Mesendoderm (in vitro differentiated cells): ENCODE results near the gene ZNF622.
"Not testable (repeated sequence)": the region's sequence is repeated elsewhere in the genome, so short reads cannot be mapped to it uniquely, and the experiment has no call there.

Source experiments
- DNase-seq: peaks from one replicate; pipeline ENCODE4 v3.0.0; 2013
- H2AK5ac ChIP-seq: 2 replicates; pipeline ENCODE4 v1.6.1; 2013; ENCODE audit warnings: low read length, inconsistent platforms
- H2BK120ac ChIP-seq: 2 replicates; pipeline ENCODE4 v1.6.1; 2013; ENCODE audit warnings: low read depth, mild to moderate bottlenecking, low read length, moderate library complexity, mixed read lengths
- H2BK15ac ChIP-seq: replicated peaks from 2 replicates; pipeline ENCODE4 v1.6.1; 2013; ENCODE audit warnings: low read depth, mild to moderate bottlenecking, moderate library complexity
- H2BK5ac ChIP-seq: 2 replicates; pipeline ENCODE4 v1.6.1; 2013; ENCODE audit warnings: low read length, inconsistent platforms
- H3K18ac ChIP-seq: 2 replicates; pipeline ENCODE4 v1.6.1; 2013; ENCODE audit warnings: mild to moderate bottlenecking, low read length, mixed read lengths
- H3K23ac ChIP-seq: one replicate; pipeline ENCODE4 v1.6.1; 2013; ENCODE audit warnings: low read length
- H3K27ac ChIP-seq: 2 replicates; pipeline ENCODE4 v1.5.1; 2013; ENCODE audit warnings: low read depth, mild to moderate bottlenecking, inconsistent platforms, low read length, moderate library complexity
- H3K27me3 ChIP-seq: 2 replicates; pipeline ENCODE4 v1.6.1; 2013; ENCODE audit warnings: low read length, control low read depth, mild to moderate bottlenecking, inconsistent platforms; ENCODE audit not compliant: insufficient read depth, poor library complexity
- H3K36me3 ChIP-seq: 2 replicates; pipeline ENCODE4 v1.6.1; 2013; ENCODE audit warnings: low read length, inconsistent platforms; ENCODE audit not compliant: control insufficient read depth, insufficient read depth
- H3K4ac ChIP-seq: one replicate; pipeline ENCODE4 v1.6.1; 2013; ENCODE audit warnings: low read depth, mild to moderate bottlenecking, low read length, moderate library complexity
- H3K4me1 ChIP-seq: 2 replicates; pipeline ENCODE4 v1.6.1; 2013; ENCODE audit warnings: low read depth, low read length, inconsistent platforms; ENCODE audit not compliant: control insufficient read depth
- H3K4me2 ChIP-seq: 2 replicates; pipeline ENCODE4 v1.6.1; 2013; ENCODE audit warnings: low read length
- H3K4me3 ChIP-seq: 2 replicates; pipeline ENCODE4 v1.5.1; 2013; ENCODE audit warnings: mild to moderate bottlenecking, low read length
- H3K56ac ChIP-seq: one replicate; pipeline ENCODE4 v1.6.1; 2013; ENCODE audit warnings: low read length
- H3K79me1 ChIP-seq: 2 replicates; pipeline ENCODE4 v1.6.1; 2013; ENCODE audit warnings: low read length, inconsistent platforms
- H3K79me2 ChIP-seq: 2 replicates; pipeline ENCODE4 v1.6.1; 2013; ENCODE audit warnings: mild to moderate bottlenecking, low read length; ENCODE audit not compliant: control insufficient read depth, insufficient read depth
- H3K9ac ChIP-seq: 2 replicates; pipeline ENCODE4 v1.6.1; 2013; ENCODE audit warnings: low read length, inconsistent platforms
- H4K5ac ChIP-seq: one replicate; pipeline ENCODE4 v1.6.1; 2013; ENCODE audit warnings: low read length
- H4K8ac ChIP-seq: one replicate; pipeline ENCODE4 v1.6.1; 2013; ENCODE audit warnings: low read depth, mild to moderate bottlenecking, control low read depth, low read length, moderate library complexity
- WGBS: extraction: QIAGEN DNeasy Blood & Tissue Kit; methylation state at CpG from one replicate; pipeline ENCODE4 v1.1.7; 2013; ENCODE audit warnings: low lambda C conversion rate, missing lambda C conversion rate; ENCODE audit not compliant: insufficient coverage; ENCODE audit errors: extremely low coverage; 5-methylcytosine and 5-hydroxymethylcytosine counted together

Gene ZNF622

DNA sequence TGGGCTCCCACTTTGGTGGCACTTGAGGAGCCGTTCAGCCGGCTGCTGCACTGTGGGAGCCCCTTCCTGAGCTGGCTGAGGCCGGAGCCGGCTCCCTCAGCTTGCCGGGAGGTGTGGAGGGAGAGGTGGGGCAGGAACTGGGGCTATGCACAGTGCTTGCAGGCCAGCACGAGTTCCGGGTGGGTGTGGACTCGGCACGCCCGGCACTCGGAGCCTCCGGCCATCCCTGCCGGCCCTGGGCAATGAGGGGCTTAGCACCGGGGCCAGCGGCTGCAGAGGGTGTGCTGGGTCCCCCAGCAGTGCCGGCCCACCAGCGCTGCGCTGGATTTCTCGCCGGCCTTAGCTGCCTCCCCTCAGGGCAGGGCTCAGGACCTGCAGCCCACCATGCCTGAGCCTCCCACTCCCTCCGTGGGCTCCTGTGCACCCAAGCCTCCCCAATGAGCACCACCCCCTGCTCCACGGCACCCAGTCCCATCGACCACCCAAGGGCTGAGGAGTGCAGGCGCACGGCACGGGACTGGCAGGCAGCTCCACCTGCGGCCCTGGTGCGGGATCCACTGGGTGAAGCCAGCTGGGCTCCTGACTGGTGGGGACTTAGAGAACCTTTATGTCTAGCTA, 29.4 kb downstream of the ZNF622 start:
- not testable (repeated sequence) for H4K5ac ChIP-seq, H3K79me2 ChIP-seq, H2BK120ac ChIP-seq, H3K9ac ChIP-seq, H3K36me3 ChIP-seq, H3K27me3 ChIP-seq, DNase-seq, H3K4me3 ChIP-seq, H3K27ac ChIP-seq, H3K4me2 ChIP-seq, H3K23ac ChIP-seq, H3K4me1 ChIP-seq, H2BK15ac ChIP-seq, H3K79me1 ChIP-seq, H3K56ac ChIP-seq, H4K8ac ChIP-seq, H3K4ac ChIP-seq, H3K18ac ChIP-seq, H2AK5ac ChIP-seq, H2BK5ac ChIP-seq
- no CpG with 5 or more reads among the region's 28 CpGs for WGBS

DNA sequence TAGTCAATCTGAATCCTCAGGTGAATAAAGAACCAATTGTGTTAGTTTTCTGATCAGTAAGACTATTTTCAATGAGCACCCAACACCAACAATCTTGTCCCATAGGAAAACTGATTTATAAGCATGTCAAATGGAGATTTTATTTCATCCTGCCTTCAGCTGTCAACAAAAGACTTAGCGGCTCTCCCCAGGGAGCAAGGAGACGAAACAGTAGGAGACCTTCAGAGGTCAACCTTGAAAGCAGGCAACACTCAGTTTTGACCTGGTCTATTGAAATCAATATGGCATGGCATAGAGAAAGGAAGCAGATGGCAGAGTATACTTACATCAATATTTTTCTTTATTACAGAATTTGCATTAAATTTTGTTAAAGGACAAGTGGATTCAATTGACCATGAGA, 34.1 kb downstream of the ZNF622 start:
- no peak overlapping the region for H2AK5ac ChIP-seq

DNA sequence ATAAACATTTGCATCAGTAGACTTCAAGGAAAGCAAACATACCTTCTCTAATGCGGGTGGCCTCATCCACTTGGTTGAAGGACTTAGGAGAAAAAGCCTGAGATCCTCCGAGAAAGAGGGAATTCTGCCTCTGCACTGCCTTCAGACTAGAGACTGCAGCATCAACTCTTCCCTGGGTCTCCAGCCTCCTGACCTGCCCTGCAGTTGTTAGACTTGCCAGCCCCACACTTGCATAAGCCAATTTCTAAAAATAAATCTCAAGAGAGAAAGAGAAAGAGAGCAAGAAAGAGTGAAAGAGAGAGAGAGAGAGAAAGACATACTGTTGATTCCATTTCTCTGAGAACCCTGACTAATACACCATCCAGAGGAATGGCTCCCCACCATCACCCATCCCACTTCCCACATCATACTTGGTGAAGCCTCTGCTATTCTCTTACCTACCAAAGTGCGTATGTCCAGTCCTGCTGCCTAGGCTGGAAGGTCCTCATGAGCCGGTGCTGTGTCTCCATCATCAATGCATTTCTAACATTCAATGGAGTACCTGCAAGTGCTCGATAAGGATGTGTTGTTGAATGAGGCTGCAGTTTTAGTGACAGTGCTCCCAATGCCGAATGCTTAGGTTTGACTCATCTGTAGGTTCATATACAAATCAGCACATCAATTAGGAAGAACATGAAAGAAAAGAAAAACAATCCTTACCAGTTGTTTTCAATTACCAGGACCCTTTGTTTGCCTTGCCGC, 35.1 kb downstream of the ZNF622 start:
- Histone ChIP-seq H4K8ac (no peak overlapping the region), H3K79me2 (no peaks in the 10 kb centered on the region), H3K18ac (no peak overlapping the region), H3K56ac (no peak overlapping the region), H3K4me3 (no peak overlapping the region), H3K23ac (no peak overlapping the region), H3K9ac (no peak overlapping the region), H2BK15ac (no peak overlapping the region), H3K4me1 (peaks cover 8% of the 10 kb centered on the region), H2BK120ac (no peak overlapping the region), H2BK5ac (no peak overlapping the region), H4K5ac (no peak overlapping the region), H2AK5ac (no peak overlapping the region), H3K4me2 (no peak overlapping the region), H3K27ac (no peak overlapping the region), H3K4ac (no peak overlapping the region), H3K36me3 (no peaks in the 10 kb centered on the region), H3K79me1 (no peaks in the 10 kb centered on the region), H3K27me3 (no peaks in the 10 kb centered on the region)
- WGBS = no CpG with 5 or more reads among the region's 7 CpGs
- no peak for DNase-seq

More for the DNA sequence above, 34.1 kb downstream of the ZNF622 start:
- no peak overlapping the region for H3K23ac ChIP-seq
- H2BK15ac ChIP-seq = no peak overlapping the region
- no peak overlapping the region for H3K56ac ChIP-seq
- H4K5ac ChIP-seq = no peak overlapping the region
- no peak for DNase-seq
- peaks cover 5% of the 10 kb centered on the region for H3K4me1 ChIP-seq
- H3K27me3 ChIP-seq = no peaks in the 10 kb centered on the region
- no peaks in the 10 kb centered on the region for H3K36me3 ChIP-seq
- H2BK120ac ChIP-seq = no peak overlapping the region
- no CpG with 5 or more reads among the region's 2 CpGs for WGBS
- no peak overlapping the region for H3K4ac ChIP-seq
- H3K79me1 ChIP-seq = no peaks in the 10 kb centered on the region
- no peak overlapping the region for H3K4me3 ChIP-seq
- H4K8ac ChIP-seq = no peak overlapping the region
- no peaks in the 10 kb centered on the region for H3K79me2 ChIP-seq
- H3K9ac ChIP-seq = no peak overlapping the region
- H3K27ac ChIP-seq = no peak overlapping the region
- no peak overlapping the region for H3K18ac ChIP-seq
- no peak overlapping the region for H3K4me2 ChIP-seq
- H2BK5ac ChIP-seq = no peak overlapping the region

DNA sequence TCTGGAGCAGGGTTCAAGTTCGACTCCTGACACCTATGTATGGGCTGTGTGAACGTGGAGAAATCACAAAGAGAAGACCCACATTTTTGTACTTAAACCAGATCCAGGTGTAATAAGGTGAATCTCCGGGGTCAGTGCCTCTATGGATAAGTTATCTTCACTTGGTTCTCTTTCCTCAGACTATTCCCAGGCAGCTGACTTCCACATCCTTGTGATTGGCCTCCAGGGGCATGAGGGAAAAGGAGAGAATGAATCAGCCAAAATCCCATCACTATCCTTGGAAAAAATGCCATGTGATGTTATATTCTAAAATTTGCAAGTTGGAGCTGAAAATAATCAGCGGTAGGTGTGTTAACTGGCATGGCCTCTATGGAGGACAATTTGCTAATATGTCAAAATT, 37.2 kb downstream of the ZNF622 start:
- Histone ChIP-seq H2BK120ac (no peak overlapping the region), H3K27me3 (no peaks in the 10 kb centered on the region), H2BK5ac (no peak overlapping the region), H3K79me1 (no peaks in the 10 kb centered on the region), H3K23ac (no peak overlapping the region), H3K27ac (no peak overlapping the region), H3K56ac (peak overlapping the region; percentile 2), H3K4me1 (peaks cover 11% of the 10 kb centered on the region), H3K36me3 (no peaks in the 10 kb centered on the region), H3K9ac (no peak overlapping the region), H2BK15ac (no peak overlapping the region), H4K8ac (no peak overlapping the region), H3K4ac (no peak overlapping the region), H3K18ac (no peak overlapping the region), H3K79me2 (no peaks in the 10 kb centered on the region), H2AK5ac (no peak overlapping the region), H3K4me3 (no peak overlapping the region), H4K5ac (no peak overlapping the region), H3K4me2 (no peak overlapping the region)
- peak; percentile 53 for DNase-seq
- WGBS = no CpG with 5 or more reads among the region's 4 CpGs

DNA sequence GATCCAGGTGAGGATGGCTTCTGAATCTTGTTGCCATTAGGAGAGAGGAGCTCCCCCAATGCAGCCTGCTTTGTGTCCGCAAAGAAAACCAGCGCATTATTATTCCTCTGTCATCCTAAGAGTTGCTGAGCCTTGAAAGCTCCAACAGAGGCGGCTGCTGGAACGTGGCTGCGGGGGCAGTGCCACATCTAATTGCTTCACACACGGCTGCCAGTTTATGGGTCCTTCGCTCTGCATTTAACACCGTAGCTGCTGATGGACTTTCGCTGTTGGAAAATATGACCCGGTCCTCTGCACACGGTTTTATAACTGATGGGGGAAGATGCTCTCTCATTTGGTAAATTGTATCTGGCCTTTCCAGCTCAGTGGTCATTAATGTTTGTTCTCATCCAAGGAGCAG, 38.0 kb downstream of the ZNF622 start:
- no peaks in the 10 kb centered on the region for H3K36me3 ChIP-seq
- H2AK5ac ChIP-seq = peak overlapping the region; percentile 28
- peak overlapping the region; percentile 33 for H3K18ac ChIP-seq
- no peak overlapping the region for H3K4me3 ChIP-seq
- no CpG with 5 or more reads among the region's 11 CpGs for WGBS
- H3K23ac ChIP-seq = no peak overlapping the region
- peak overlapping the region; percentile 14 for H3K27ac ChIP-seq
- H3K4me2 ChIP-seq = no peak overlapping the region
- no peak overlapping the region for H4K8ac ChIP-seq
- peak overlapping the region; percentile 4 for H2BK120ac ChIP-seq
- peaks cover 11% of the 10 kb centered on the region for H3K4me1 ChIP-seq
- no peak overlapping the region for H4K5ac ChIP-seq
- peak overlapping the region; percentile 57 for H2BK5ac ChIP-seq
- no peak overlapping the region for H2BK15ac ChIP-seq
- H3K9ac ChIP-seq = peak overlapping the region; percentile 6
- no peaks in the 10 kb centered on the region for H3K27me3 ChIP-seq
- no peaks in the 10 kb centered on the region for H3K79me2 ChIP-seq
- peak overlapping the region; percentile 60 for H3K56ac ChIP-seq
- no peak for DNase-seq
- H3K79me1 ChIP-seq = no peaks in the 10 kb centered on the region
- peak overlapping the region; percentile 63 for H3K4ac ChIP-seq
